Breast epithelium (tissue), 3 donors: ENCODE results near the gene TPSG1.

Source experiments
- POLR2A ChIP-seq: fragments of 450-650 bp; IDR thresholded peaks from one replicate; pipeline ENCODE4 v1.6.1; 2016; ENCODE audit warnings: antibody characterized with exemption, mild to moderate bottlenecking, moderate library complexity
- POLR2AphosphoS5 ChIP-seq, 3 donors: sonication (generic); formaldehyde crosslinking; IDR thresholded peaks; one replicate each; pipeline ENCODE4 v1.6.1; 2017; ENCODE audit warnings: antibody characterized with exemption in 3 of 3
- TF ChIP-seq, protein P1 (sequence below), 3 donors: fragments of 450-650 bp; IDR thresholded peaks; one replicate each; pipeline ENCODE4 v1.5.1; 2016 to 2017; ENCODE audit warnings: antibody characterized with exemption in 3 of 3, mild to moderate bottlenecking in 3 of 3, moderate library complexity in 3 of 3

DNA sequence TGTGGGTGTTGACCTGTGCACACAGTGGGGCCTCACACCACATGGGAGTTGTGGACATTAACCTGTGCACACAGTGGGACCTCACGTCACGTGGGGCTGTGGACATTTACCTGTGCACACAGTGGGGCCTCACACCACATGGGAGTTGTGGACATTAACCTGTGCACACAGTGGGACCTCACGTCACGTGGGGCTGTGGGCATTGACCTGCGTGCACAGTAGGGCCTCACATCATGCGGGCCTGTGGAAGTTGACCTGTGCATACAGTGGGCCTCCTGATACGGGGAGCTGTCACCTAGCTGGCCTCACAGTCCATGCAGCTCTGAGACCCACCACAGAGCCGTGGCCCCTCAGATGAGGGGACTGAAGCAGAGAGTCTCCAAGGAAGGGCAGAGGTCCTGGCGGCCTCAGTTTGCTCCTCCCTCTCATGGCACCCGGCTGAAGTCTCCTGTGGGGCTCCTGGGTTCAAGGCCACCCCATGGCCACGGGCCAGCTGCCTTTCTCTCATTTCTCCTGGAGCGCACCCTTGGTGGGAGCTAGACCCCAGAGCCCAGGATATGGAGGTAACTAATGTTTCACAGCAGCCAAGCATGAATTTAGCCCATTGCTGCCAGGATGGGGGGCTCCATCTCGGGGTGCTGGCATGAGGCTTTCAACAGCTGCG lies 51.1 kb downstream of the TPSG1 start:
- TF ChIP-seq POLR2AphosphoS5 (IDR thresholded peaks at IDR 0.05) = no peak
- TF ChIP-seq, protein P1, sequence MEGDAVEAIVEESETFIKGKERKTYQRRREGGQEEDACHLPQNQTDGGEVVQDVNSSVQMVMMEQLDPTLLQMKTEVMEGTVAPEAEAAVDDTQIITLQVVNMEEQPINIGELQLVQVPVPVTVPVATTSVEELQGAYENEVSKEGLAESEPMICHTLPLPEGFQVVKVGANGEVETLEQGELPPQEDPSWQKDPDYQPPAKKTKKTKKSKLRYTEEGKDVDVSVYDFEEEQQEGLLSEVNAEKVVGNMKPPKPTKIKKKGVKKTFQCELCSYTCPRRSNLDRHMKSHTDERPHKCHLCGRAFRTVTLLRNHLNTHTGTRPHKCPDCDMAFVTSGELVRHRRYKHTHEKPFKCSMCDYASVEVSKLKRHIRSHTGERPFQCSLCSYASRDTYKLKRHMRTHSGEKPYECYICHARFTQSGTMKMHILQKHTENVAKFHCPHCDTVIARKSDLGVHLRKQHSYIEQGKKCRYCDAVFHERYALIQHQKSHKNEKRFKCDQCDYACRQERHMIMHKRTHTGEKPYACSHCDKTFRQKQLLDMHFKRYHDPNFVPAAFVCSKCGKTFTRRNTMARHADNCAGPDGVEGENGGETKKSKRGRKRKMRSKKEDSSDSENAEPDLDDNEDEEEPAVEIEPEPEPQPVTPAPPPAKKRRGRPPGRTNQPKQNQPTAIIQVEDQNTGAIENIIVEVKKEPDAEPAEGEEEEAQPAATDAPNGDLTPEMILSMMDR (IDR thresholded peaks at IDR 0.05) = no peak
- TF ChIP-seq POLR2A = no peak
